HG03175 (cell line): Measurements from ENCODE around the gene VCAN.
A peak's percentile ranks its signal among the peaks of the same experiment; 100 is the strongest.

Source experiments
- ATAC-seq: cut with Tn5 transposase; IDR thresholded peaks from one replicate; pipeline ENCODE4 v1.9.1; 2021; ENCODE audit warnings: mild to moderate bottlenecking, moderate library complexity; ENCODE audit not compliant: unreplicated experiment

VCAN gene

GRCh38 chr5:83467371-83468035, 4.0 kb upstream of the VCAN start:
- ATAC-seq = no peak

DNA sequence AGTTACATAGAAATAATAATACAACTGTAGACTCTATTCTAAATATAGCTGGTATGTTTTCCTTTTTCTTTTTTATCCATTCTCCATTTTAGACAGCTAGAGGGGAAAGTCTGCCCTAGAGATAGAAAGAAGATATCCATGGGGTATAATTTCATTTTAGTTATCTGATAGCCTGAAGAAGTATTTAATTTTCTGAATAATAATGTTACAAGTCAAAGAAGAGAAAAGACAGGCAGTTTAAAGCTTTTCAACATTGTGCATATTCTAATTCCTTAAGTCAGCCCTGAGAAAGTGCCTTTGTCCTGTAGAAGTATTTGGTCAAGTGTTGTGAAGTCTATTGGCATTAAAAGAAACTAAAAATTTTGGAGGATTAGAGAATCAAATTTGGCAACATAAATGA, 2.5 kb upstream of the VCAN start:
- ATAC-seq = no peak

DNA sequence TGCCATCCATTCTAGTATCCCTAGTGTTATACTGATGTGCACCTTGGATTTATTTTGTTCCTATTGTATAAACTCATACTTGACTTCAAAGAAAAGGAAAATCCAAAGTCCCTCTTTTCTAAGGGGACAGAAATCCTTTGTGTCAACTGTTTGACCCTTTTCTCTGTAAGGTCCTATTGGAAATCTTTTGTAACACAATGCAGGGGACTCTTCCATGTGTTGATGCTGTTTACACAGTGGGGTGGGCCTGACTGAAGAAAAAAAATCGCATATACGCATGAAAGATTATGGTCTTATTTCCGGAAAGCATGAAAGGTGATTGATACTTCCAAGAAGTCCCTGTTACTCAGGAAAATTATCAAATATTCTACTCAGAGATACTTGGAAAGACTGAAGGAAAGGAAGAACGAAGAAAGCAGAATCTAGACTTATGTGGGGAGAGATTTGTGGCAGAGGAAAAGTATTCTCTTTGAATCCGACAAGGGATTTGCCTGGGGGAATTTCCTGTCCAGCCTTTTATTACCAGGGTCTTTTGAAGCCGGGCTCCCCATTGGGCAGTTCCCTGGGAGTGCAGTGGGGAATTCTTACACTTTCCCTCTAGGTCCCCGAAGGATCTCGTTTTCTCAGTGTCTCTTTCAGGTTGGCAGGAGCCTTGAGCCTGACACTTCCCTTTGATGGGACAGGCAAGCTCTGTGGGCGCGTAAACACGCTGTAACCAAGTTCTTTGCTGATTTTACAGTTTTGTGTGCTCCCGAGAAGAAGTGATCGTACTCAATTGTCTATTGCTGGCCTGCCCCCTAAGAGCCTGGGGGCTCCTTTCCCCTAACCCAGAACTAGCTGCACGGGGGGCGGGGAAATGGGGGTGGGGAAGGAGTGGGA, 779 bp upstream of the VCAN start:
- no peak for ATAC-seq

GRCh38 chr5:83472213-83472507, 616 bp downstream of the VCAN start:
- no peak for ATAC-seq

GRCh38 chr5:83472508-83473345, 1.2 kb downstream of the VCAN start:
- peak; percentile 61 for ATAC-seq

GRCh38 chr5:83473346-83474160, 2.0 kb downstream of the VCAN start:
- ATAC-seq = peak; percentile 63

- peak; percentile 47 for ATAC-seq
Observed at GRCh38 chr5:83474161-83474796, 2.7 kb downstream of the VCAN start.

DNA sequence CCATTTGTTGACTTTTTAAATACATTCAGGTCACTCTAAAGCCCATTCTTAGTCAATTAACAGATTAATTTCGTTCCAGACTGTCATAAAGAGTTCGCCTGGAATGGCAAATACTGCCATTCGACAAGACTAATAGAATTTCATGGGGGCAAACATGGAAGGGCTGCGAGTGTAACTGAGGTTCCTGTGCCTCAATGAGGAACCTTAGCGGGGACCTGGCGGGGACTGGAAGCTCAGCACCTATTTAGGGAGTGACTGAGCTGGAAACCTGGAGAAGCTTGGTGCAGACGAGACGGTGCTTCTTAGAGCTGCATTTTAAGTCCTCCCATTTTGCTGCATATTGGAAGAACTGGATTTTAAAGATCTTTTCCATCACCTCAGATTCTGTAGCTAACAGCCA, 3.4 kb downstream of the VCAN start:
- ATAC-seq = no peak

DNA sequence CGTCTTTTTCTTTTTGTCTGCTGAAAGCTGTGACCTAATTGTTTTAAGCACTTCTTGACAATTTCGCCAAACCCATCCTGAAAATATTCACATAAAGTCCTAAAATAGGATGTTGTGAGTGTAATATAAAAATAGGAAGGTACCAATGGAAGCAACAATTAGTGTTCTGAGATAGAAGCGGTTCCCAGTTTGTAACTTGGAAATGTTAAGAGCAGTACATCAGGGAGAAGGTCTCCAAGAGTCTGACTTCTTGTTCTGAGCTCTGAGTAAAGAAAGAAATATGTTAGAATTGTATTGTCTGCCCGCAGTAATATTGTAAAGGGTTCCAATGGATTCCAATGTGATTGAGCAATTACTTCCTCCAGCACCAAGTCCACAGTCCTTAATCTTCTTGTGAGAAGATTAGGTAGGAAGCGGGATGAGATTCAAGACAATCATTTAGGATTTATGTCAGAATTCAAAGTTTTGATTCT, 3.9 kb downstream of the VCAN start:
- no peak for ATAC-seq

- ATAC-seq = no peak
Observed at GRCh38 chr5:83475935-83476814, 4.6 kb downstream of the VCAN start.

GRCh38 chr5:83482961-83483360, 11.4 kb downstream of the VCAN start:
- ATAC-seq = no peak

GRCh38 chr5:83484294-83484693, 12.8 kb downstream of the VCAN start:
- no peak for ATAC-seq

DNA sequence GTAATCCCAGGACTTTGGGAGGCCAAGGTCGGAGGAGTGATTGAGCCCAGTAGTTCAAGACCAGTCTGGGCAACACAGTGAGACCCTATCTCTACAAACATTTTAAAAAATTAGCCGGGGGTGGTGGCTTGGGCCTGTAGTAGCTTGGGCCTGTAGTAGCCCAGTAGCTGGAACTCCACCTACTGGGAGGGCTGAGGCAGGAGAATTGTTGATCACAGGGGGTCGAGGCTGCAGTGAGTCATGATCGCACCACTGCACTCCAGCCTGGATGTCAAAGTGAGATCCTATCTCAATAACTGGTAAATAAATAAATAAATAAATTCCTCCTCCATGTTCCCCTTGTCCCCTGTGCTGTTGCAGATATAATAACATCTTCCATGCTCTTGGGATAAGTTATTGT, 14.3 kb downstream of the VCAN start:
- ATAC-seq = no peak

DNA sequence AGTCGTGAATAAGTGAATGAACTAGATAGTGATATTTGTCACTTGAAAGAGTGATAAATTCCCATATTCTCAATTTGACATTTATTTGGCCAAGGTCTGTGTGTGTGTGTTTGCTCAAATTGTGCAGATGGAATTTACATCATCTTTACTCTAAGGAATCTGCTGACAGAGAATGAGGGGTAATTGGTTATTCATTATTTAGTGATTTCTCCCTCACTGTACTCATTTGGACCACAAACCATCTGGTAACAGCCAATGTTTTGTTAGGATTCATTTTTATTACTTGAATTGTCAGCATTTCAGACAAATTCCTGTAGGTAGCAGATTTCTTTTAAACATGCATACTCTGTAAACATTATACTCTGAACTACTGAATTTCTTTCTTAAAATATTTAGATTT, 15.6 kb downstream of the VCAN start:
- ATAC-seq = no peak

GRCh38 chr5:83488271-83488670, 16.7 kb downstream of the VCAN start:
- ATAC-seq = no peak

DNA sequence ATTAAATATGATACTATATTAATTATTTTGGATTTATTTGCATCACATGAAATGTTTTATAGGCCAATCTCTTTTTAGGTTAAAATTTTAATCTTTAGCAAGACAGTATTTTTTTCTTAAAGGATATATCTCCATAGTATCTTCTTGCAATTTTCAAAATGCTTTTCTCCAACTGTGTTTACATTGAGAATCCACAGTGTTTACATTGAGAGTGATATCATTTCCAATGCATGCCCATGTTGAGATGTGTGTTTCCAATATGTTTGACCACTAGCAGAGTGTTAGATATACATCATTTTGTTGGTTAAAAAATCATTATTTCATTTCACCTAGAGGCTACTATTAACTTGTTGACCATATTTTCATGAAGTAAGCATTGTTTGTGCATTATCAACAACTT, 17.3 kb downstream of the VCAN start:
- ATAC-seq = no peak

DNA sequence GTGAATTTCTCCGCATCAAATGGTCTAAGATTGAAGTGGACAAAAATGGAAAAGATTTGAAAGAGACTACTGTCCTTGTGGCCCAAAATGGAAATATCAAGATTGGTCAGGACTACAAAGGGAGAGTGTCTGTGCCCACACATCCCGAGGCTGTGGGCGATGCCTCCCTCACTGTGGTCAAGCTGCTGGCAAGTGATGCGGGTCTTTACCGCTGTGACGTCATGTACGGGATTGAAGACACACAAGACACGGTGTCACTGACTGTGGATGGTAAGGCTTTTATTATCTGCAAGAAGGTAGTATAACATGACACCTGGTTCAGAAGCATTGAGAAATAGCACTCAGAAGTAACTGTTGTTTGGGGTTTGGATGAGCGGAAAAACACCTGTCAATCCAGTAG, 18.7 kb downstream of the VCAN start:
- no peak for ATAC-seq

DNA sequence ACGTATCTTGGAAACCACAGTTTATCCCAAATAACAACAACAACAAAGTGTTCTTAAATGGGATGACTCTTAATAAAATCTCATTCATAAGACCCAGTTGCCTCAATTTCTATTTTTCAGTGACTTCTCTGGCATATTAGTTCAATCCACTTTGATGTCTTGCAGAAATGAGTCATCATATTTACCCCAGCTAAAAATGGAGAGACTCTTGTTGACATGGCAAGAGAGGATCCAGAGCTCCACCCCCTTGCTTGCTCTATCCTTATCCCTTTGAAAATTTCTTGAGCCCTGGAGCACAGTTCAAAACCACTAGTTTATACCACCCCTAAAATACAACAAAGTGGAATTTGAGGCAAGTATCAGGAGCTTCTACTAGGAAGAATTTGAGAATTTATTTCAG, 20.8 kb downstream of the VCAN start:
- ATAC-seq = no peak

GRCh38 chr5:83493644-83494043, 22.1 kb downstream of the VCAN start:
- ATAC-seq = no peak
